ENCODE data around the gene CCDC71. TPM values are rescaled to one million over a fixed set of nuclear protein-coding genes. Genes with fewer than 3 reads are reported as not detected.

Gene CCDC71
- total and polyA plus RNA-seq, 2 of the 13 experiments (the other 11 are each of a cell fraction or from before 2014, with no cell fraction given), result 9.7 to 14.3 TPM

DNA sequence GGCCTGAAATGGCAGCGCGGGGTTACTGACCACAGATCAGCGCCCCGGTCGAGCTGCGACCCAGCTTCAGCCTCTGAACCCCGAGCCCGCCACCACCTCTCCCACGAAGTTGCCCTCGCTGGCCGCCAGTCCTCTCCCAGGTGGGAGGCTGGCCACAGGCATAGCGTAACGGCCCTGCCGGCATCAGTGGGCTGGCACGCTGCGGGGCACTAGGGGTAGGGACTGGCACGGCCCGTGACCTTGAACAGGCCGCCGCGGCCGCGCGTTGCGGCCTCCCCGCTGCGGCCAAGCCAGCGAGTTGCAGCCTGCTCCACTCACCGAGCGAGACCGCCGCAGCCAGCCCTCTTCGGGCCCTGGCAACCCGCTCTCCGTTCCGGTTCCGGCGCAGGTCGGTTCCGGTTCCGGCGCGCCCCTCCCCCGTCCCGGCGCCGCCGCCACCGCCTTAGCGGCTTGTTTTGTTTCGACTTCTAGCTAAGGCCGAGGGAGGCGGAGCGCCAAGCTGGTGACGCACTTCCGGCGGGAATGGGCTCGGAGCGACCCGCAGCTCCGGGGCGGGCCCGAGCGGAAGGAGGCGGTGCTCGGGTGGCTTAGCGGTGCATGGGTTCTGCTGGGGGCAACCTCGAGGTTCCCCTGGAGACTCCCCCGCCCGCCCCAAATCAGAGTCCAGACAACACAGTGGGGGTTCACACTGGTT lies 45.5 kb downstream of the CCDC71 start, which contains the start of gene USP19 (continued):
- TF ChIP-seq, protein P1, sequence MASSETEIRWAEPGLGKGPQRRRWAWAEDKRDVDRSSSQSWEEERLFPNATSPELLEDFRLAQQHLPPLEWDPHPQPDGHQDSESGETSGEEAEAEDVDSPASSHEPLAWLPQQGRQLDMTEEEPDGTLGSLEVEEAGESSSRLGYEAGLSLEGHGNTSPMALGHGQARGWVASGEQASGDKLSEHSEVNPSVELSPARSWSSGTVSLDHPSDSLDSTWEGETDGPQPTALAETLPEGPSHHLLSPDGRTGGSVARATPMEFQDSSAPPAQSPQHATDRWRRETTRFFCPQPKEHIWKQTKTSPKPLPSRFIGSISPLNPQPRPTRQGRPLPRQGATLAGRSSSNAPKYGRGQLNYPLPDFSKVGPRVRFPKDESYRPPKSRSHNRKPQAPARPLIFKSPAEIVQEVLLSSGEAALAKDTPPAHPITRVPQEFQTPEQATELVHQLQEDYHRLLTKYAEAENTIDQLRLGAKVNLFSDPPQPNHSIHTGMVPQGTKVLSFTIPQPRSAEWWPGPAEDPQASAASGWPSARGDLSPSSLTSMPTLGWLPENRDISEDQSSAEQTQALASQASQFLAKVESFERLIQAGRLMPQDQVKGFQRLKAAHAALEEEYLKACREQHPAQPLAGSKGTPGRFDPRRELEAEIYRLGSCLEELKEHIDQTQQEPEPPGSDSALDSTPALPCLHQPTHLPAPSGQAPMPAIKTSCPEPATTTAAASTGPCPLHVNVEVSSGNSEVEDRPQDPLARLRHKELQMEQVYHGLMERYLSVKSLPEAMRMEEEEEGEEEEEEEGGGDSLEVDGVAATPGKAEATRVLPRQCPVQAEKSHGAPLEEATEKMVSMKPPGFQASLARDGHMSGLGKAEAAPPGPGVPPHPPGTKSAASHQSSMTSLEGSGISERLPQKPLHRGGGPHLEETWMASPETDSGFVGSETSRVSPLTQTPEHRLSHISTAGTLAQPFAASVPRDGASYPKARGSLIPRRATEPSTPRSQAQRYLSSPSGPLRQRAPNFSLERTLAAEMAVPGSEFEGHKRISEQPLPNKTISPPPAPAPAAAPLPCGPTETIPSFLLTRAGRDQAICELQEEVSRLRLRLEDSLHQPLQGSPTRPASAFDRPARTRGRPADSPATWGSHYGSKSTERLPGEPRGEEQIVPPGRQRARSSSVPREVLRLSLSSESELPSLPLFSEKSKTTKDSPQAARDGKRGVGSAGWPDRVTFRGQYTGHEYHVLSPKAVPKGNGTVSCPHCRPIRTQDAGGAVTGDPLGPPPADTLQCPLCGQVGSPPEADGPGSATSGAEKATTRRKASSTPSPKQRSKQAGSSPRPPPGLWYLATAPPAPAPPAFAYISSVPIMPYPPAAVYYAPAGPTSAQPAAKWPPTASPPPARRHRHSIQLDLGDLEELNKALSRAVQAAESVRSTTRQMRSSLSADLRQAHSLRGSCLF (CRISPR knock-in tag; IDR thresholded peaks at IDR 0.05; ENCODE audit: borderline replicate concordance), result no peak
- TF ChIP-seq ZKSCAN5 (CRISPR knock-in tag; IDR thresholded peaks at IDR 0.05) (0 out of 2 replicates have a peak, but pooled peaks have one; percentile 65), PLRG1 (conservative IDR thresholded peaks at IDR 0.05) (no peak), ZMYM3 (CRISPR knock-in tag; IDR thresholded peaks at IDR 0.05) (no peak), ZFP90 (CRISPR knock-in tag; IDR thresholded peaks at IDR 0.05; ENCODE audit: borderline replicate concordance) (no peak; the same call in 1 of the 2 replicates), ZNF354B (CRISPR knock-in tag; IDR thresholded peaks at IDR 0.05) (no peak), ZNF781 (CRISPR knock-in tag; IDR thresholded peaks at IDR 0.05; ENCODE audit: borderline replicate concordance, not compliant biosample characterization) (peak; percentile 52), AGO1 (IDR thresholded peaks at IDR 0.05; ENCODE audit: low read depth, low read length, poor library complexity, severe bottlenecking) (peak; percentile 72), ZNF720 (CRISPR knock-in tag; IDR thresholded peaks at IDR 0.05) (0 out of 2 replicates have a peak, but pooled peaks have one; percentile 79), ZNF235 (CRISPR knock-in tag; IDR thresholded peaks at IDR 0.05; ENCODE audit: borderline replicate concordance) (0 out of 2 replicates have a peak, but pooled peaks have one; percentile 50), ZNF775 (CRISPR knock-in tag; IDR thresholded peaks at IDR 0.05; ENCODE audit: borderline replicate concordance) (no peak), IRX3 (CRISPR knock-in tag; IDR thresholded peaks at IDR 0.05; ENCODE audit: borderline replicate concordance, low read depth) (no peak; the same call in 1 of the 2 replicates), MATR3 (CRISPR knock-in tag; IDR thresholded peaks at IDR 0.05) (no peak), SMAD9 (CRISPR knock-in tag; IDR thresholded peaks at IDR 0.05) (no peak), TRIM24 (CRISPR knock-in tag; IDR thresholded peaks at IDR 0.05) (no peak), ZNF672 (CRISPR knock-in tag; IDR thresholded peaks at IDR 0.05) (no peak), ZNF883 (CRISPR knock-in tag; IDR thresholded peaks at IDR 0.05; ENCODE audit: not compliant biosample characterization) (no peak), GPN1 (CRISPR knock-in tag; IDR thresholded peaks at IDR 0.05; ENCODE audit: borderline replicate concordance) (no peak), EED (CRISPR knock-in tag; IDR thresholded peaks at IDR 0.05) (no peak; the same call in 1 of the 2 replicates), GABPB1 (CRISPR knock-in tag; IDR thresholded peaks at IDR 0.05) (peak; percentile 99), SOX6 (IDR thresholded peaks at IDR 0.05) (no peak), SOX6 (CRISPR knock-in tag; IDR thresholded peaks at IDR 0.05) (peak; percentile 56)
- TF ChIP-seq, protein P2, sequence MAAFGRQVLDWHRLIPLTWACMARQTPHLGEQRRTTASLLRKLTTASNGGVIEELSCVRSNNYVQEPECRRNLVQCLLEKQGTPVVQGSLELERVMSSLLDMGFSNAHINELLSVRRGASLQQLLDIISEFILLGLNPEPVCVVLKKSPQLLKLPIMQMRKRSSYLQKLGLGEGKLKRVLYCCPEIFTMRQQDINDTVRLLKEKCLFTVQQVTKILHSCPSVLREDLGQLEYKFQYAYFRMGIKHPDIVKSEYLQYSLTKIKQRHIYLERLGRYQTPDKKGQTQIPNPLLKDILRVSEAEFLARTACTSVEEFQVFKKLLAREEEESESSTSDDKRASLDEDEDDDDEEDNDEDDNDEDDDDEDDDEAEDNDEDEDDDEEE (CRISPR knock-in tag; IDR thresholded peaks at IDR 0.05), result peak; percentile 36; the same call in 1 of the 2 replicates
- TF ChIP-seq, protein P3, sequence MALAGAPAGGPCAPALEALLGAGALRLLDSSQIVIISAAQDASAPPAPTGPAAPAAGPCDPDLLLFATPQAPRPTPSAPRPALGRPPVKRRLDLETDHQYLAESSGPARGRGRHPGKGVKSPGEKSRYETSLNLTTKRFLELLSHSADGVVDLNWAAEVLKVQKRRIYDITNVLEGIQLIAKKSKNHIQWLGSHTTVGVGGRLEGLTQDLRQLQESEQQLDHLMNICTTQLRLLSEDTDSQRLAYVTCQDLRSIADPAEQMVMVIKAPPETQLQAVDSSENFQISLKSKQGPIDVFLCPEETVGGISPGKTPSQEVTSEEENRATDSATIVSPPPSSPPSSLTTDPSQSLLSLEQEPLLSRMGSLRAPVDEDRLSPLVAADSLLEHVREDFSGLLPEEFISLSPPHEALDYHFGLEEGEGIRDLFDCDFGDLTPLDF (CRISPR knock-in tag; IDR thresholded peaks at IDR 0.05), result peak; percentile 48; the same call in 1 of the 2 replicates

Measured in HepG2 (cell line).